Right atrium auricular region (tissue), 2 donors: ENCODE data around the gene SLC31A1. TPM values are rescaled to one million over a fixed set of nuclear protein-coding genes. Genes with fewer than 3 reads are reported as not detected.

Experiments
- DNase-seq: peaks from one replicate; pipeline ENCODE4 v3.0.0-alpha.2; 2019; ENCODE audit warnings: low spot score
- H3K27ac ChIP-seq, 2 donors: fragments of 200-600 bp; sonication (generic); 1 replicate in 1 of 2; 2 replicates in 1 of 2; pipeline ENCODE4 v1.5.1; 2016 to 2019
- H3K27me3 ChIP-seq, 2 donors: fragments of 200-600 bp; sonication (generic); one replicate each; pipeline versions ENCODE4 v1.5.1 to v1.6.0; 2017 to 2019
- H3K36me3 ChIP-seq: fragments of 200-600 bp; sonication (generic); one replicate; pipeline ENCODE4 v1.5.1; 2016
- H3K4me1 ChIP-seq, 2 donors: fragments of 200-600 bp; sonication (generic); one replicate each; pipeline versions ENCODE4 v1.5.1 to v1.6.0; 2017 to 2019
- H3K4me3 ChIP-seq, 2 donors: fragments of 200-600 bp; sonication (generic); 1 replicate in 1 of 2; 2 replicates in 1 of 2; pipeline ENCODE4 v1.5.1; 2017 to 2019; ENCODE audit warnings: mild to moderate bottlenecking in 1 of 2, moderate library complexity in 1 of 2
- H3K9me3 ChIP-seq, 2 donors: fragments of 200-600 bp; sonication (generic); one replicate each; pipeline ENCODE4 v1.5.1; 2019
- total RNA-seq, 2 donors: library from RNA; depleted of rRNA; stranded (reverse); fragments of >200 nt; gene quantifications; one replicate each; pipeline ENCODE4 v1.1.0, GENCODE V29; 2016
- TF ChIP-seq, protein P1 (sequence below), 2 donors: fragments of 200-600 bp; sonication (generic); IDR thresholded peaks; one replicate each; pipeline ENCODE4 v1.5.1; 2019; ENCODE audit warnings: antibody characterized with exemption in 2 of 2

The SLC31A1 gene
- total RNA-seq, 2 donors from 2014 or later, result 10.0 to 11.1 TPM

DNA sequence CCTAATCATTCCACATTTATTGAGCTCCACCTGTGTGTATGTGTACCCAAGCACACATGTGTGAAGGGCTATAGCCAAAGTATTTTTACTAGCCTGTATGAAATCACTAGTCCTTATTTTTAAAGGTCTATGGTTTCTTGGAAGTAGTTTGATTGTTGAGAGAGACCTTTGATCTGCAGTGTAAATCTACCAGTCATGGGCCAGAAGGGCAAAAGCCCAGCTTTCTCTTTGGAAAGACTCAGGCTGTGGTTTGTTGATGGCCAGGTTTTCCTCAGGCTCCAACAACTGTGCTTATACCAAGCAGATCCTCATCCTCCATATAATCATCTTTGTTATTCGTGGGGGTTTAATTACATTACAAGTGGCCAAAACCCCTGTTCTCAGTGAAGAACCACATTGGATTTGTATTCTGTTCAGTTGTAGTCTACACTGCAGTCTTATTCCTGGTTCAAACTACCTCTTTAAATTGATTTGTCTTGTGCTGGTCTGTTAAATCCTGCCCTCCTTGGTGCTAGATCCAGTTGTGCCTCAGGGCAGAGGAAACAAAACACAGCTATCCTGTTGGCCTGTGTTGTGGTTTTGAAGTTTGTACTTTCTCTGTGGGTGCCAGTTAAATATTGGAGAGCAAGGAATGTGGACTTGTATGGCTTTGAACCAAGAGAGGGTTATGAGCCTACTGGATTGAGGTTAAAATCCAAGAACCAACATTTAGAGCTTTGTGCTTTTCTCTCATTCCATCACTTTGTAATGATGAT lies 40.8 kb downstream of the SLC31A1 start:
- Histone ChIP-seq H3K36me3 (peaks cover 47% of the 10 kb centered on the region), H3K4me3 (no peak overlapping the region), H3K9me3 (no peaks in the 10 kb centered on the region), H3K27ac (no peak overlapping the region), H3K27me3 (no peaks in the 10 kb centered on the region), H3K4me1 (no peaks in the 10 kb centered on the region)
- DNase-seq, result no peak
- TF ChIP-seq, protein P1, sequence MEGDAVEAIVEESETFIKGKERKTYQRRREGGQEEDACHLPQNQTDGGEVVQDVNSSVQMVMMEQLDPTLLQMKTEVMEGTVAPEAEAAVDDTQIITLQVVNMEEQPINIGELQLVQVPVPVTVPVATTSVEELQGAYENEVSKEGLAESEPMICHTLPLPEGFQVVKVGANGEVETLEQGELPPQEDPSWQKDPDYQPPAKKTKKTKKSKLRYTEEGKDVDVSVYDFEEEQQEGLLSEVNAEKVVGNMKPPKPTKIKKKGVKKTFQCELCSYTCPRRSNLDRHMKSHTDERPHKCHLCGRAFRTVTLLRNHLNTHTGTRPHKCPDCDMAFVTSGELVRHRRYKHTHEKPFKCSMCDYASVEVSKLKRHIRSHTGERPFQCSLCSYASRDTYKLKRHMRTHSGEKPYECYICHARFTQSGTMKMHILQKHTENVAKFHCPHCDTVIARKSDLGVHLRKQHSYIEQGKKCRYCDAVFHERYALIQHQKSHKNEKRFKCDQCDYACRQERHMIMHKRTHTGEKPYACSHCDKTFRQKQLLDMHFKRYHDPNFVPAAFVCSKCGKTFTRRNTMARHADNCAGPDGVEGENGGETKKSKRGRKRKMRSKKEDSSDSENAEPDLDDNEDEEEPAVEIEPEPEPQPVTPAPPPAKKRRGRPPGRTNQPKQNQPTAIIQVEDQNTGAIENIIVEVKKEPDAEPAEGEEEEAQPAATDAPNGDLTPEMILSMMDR (IDR thresholded peaks at IDR 0.05), result no peak

DNA sequence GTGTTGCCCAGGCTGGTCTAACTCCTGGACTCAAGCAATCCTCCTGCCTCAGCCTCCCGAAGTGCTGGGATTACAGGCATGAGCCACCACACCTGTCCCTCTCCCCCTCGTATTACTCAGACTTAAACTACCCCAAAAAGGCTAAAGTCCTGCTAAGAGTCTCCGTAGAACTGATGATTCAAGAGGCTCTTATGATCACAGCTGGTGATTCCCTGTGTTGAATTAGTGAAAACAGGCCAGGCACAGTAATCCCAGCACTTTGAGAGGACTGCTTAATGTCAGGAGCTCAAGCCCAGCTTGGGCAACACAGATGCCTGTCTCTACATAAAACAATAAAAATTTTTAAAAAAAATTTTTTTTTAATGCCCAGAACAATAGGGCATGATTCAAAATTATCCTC lies 44.8 kb downstream of the SLC31A1 start:
- Histone ChIP-seq H3K27ac (no peak overlapping the region), H3K4me3 (no peak overlapping the region), H3K27me3 (no peaks in the 10 kb centered on the region), H3K4me1 (no peaks in the 10 kb centered on the region), H3K36me3 (peaks cover 48% of the 10 kb centered on the region), H3K9me3 (no peaks in the 10 kb centered on the region)
- TF ChIP-seq, protein P1 (IDR thresholded peaks at IDR 0.05), result no peak
- DNase-seq, result no peak

DNA sequence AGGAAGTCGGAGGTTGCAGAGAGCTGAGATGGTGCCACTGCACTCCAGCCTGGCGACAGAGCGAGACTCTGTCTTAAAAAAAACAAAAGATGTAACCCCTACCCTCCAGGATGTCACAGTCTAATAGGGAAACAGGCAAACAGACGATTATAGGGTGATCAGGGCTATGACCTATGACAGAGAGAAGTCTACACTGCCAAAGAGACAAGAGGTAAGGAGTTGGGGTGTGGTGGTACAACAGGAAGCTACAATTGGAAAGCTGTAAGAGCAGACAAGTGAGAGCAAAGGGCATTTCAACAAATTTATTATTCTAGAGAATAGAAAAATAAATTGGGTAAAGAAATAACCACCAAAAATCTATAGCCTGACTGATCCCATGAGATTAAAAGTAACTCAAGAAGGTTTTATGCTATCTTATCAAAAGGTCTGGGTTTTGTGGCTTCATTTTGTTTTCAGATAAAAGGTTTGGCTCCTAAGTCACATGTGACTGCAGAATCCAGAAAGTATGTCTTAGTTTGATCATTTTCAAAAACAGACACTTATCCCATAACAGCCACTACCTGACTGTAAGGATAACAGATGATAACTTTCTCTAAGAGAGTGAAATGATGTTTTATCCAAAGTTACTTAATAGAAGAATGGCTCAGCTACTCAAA lies 46.7 kb downstream of the SLC31A1 start:
- no peak overlapping the region for H3K4me3 ChIP-seq
- DNase-seq, result no peak
- H3K4me1 ChIP-seq, result no peaks in the 10 kb centered on the region
- H3K9me3 ChIP-seq, result no peaks in the 10 kb centered on the region
- no peak overlapping the region for H3K27ac ChIP-seq
- no peaks in the 10 kb centered on the region for H3K27me3 ChIP-seq
- peaks cover 55% of the 10 kb centered on the region for H3K36me3 ChIP-seq
- TF ChIP-seq, protein P1 (IDR thresholded peaks at IDR 0.05), result no peak

DNA sequence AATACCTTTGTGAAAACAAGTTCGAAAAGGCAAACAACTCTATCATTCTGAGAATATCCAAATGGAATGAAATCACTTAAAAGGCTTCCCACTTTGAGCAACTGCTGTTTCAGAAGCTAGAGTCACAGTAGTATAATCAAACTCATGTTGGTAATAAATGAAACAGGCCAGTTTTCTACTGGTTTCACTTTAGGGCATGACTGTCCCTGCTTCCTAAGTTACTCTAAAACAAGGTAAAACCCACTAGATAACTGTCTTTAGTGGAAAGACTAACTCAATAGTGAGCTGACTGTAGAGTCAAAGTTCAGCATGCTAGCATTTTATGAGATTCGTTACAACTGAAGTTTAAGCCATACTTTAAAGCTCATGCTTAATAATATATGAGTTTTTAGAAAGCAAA lies 48.0 kb downstream of the SLC31A1 start:
- peaks cover 0 to 6% of the 10 kb centered on the region in 2 donors for H3K4me1 ChIP-seq
- H3K27me3 ChIP-seq, result no peaks in the 10 kb centered on the region
- TF ChIP-seq, protein P1 (IDR thresholded peaks at IDR 0.05), result no peak
- no peak for DNase-seq
- H3K27ac ChIP-seq, result no peak overlapping the region
- H3K4me3 ChIP-seq, result no peak overlapping the region
- no peaks in the 10 kb centered on the region for H3K9me3 ChIP-seq
- H3K36me3 ChIP-seq, result peaks cover 56% of the 10 kb centered on the region

DNA sequence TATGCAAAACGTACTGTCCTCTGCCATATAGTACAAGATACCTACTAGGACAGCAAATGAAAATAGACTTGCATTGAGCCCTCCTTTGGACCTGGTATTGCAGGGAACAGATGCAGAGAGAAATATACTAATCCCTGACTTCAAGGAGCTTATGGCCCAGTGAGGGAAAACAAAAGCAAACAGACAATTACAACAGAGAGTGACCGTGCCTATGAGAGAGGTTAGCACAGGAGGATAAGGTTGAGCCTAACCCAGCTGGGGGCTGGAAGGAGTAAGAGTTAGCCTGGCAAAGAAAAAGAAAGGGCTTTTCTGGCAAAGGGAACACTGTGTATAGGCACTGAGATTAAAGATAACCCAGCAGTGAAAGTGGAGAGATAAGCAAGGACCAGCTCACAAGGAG lies 48.5 kb downstream of the SLC31A1 start:
- peaks cover 56% of the 10 kb centered on the region for H3K36me3 ChIP-seq
- no peak overlapping the region for H3K4me3 ChIP-seq
- no peaks in the 10 kb centered on the region for H3K9me3 ChIP-seq
- DNase-seq, result no peak
- H3K27me3 ChIP-seq, result no peaks in the 10 kb centered on the region
- peaks cover 0 to 10% of the 10 kb centered on the region in 2 donors for H3K4me1 ChIP-seq
- no peak overlapping the region for H3K27ac ChIP-seq
- TF ChIP-seq, protein P1 (IDR thresholded peaks at IDR 0.05), result no peak
